ENCODE measurements around the gene MYBPHL.

MYBPHL gene

GRCh38 chr1:109327285-109327684 lies 20.5 kb upstream of the MYBPHL start:
- CTCF ChIA-PET, result interaction anchor here (1.5 kb wide), 1 partner anchor 12 kb away, joined by 4 read pairs; no protein-coding TSS in a partner anchor
- no peak for DNase-seq (ENCODE audit: extremely low spot score)
- POLR2A ChIA-PET, result no interaction called here
- no peak for TF ChIP-seq CTCF (IDR thresholded peaks at IDR 0.05; ENCODE audit: control extremely low read depth, extremely low read depth, low read depth, missing control alignments)

- no peak for DNase-seq (ENCODE audit: extremely low spot score)
- ChIA-PET CTCF (no interaction called here), POLR2A (no interaction called here)
- TF ChIP-seq CTCF (IDR thresholded peaks at IDR 0.05; ENCODE audit: control extremely low read depth, extremely low read depth, low read depth, missing control alignments), result no peak
Measured at GRCh38 chr1:109322974-109323373, 16.2 kb upstream of the MYBPHL start.

- ChIA-PET POLR2A (no interaction called here), CTCF (interaction anchor here (0.9 to 1.2 kb wide), 2 partner anchors 9 to 13 kb away, joined by 3 read pairs; no protein-coding TSS in a partner anchor)
- TF ChIP-seq CTCF (IDR thresholded peaks at IDR 0.05; ENCODE audit: control extremely low read depth, extremely low read depth, low read depth, missing control alignments), result no peak
- no peak for DNase-seq (ENCODE audit: extremely low spot score)
Measured at GRCh38 chr1:109319114-109319513, 12.3 kb upstream of the MYBPHL start.

- DNase-seq (ENCODE audit: extremely low spot score), result no peak
- CTCF ChIA-PET, result interaction anchor here (1.3 to 2.2 kb wide), 5 partner anchors 8 to 216 kb away, joined by 3 to 8 read pairs (median 4); partner anchors contain the start of gene MYBPHL
- no peak for TF ChIP-seq CTCF (IDR thresholded peaks at IDR 0.05; ENCODE audit: control extremely low read depth, extremely low read depth, low read depth, missing control alignments)
- POLR2A ChIA-PET, result no interaction called here
Measured at GRCh38 chr1:109316506-109316905, 9.7 kb upstream of the MYBPHL start.

- POLR2A ChIA-PET, result no interaction called here
- CTCF ChIA-PET, result interaction anchor here (1.2 to 2.0 kb wide), 3 partner anchors 9 to 19 kb away, joined by 3 to 8 read pairs (median 4); partner anchors contain the start of gene MYBPHL
- no peak for DNase-seq (ENCODE audit: extremely low spot score)
- no peak for TF ChIP-seq CTCF (IDR thresholded peaks at IDR 0.05; ENCODE audit: control extremely low read depth, extremely low read depth, low read depth, missing control alignments)
Measured at GRCh38 chr1:109315288-109315687, 8.5 kb upstream of the MYBPHL start.

- ChIA-PET CTCF (interaction anchor here (1.2 to 1.3 kb wide), 2 partner anchors 13 to 20 kb away, joined by 3 to 4 read pairs; no protein-coding TSS in a partner anchor), POLR2A (no interaction called here)
- DNase-seq (ENCODE audit: extremely low spot score), result no peak
- TF ChIP-seq CTCF (IDR thresholded peaks at IDR 0.05; ENCODE audit: control extremely low read depth, extremely low read depth, low read depth, missing control alignments), result no peak
Measured at GRCh38 chr1:109314795-109315194, 8.0 kb upstream of the MYBPHL start.

All from GM10248 (cell line).